Caco-2 (cell line): ENCODE measurements around the gene HEATR1. TPM values are rescaled to one million over a fixed set of nuclear protein-coding genes. Genes with fewer than 3 reads are reported as not detected.
A peak's percentile ranks its signal among the peaks of the same experiment; 100 is the strongest.

Source experiments
- BruUV-seq: library from RNA; stranded (reverse); fragments of 400-500 nt; replicated peaks from 2 replicates; lab custom pipeline; 2021; lab: Mats Ljungman, UMichigan
- CTCF ChIA-PET: fragments of 300-600 bp; sonication (Branson Sonifier 250); formaldehyde crosslinking; loops from one replicate; lab custom pipeline; 2022; ENCODE audit warnings: antibody characterized with exemption; lab: Charles Lee
- POLR2A ChIA-PET: fragments of 300-600 bp; sonication (Branson Sonifier 250); formaldehyde crosslinking; loops from one replicate; lab custom pipeline; 2022; ENCODE audit warnings: antibody characterized with exemption; lab: Charles Lee
- DNase-seq, 2 experiments: peaks; one replicate each; pipeline versions ENCODE4 v3.0.0 to v3.0.0-alpha.2; 2020 to 2022
- H3K27me3 ChIP-seq: replicated peaks from 2 replicates; pipeline ENCODE4 v1.6.0; 2011; ENCODE audit warnings: low read length; ENCODE audit not compliant: control insufficient read depth, insufficient read depth
- H3K36me3 ChIP-seq: 2 replicates; pipeline ENCODE4 v1.5.1; 2011; ENCODE audit warnings: low read length; ENCODE audit not compliant: control insufficient read depth, insufficient read depth
- H3K4me1 ChIP-seq: fragments of 250-450 bp; sonication (Bioruptor Pico); 2 replicates; pipeline ENCODE4 v1.5.1; 2020; ENCODE audit warnings: mild to moderate bottlenecking
- H3K4me3 ChIP-seq: 2 replicates; pipeline ENCODE4 v1.5.1; 2011; ENCODE audit warnings: low read depth, mild to moderate bottlenecking, control low read depth, low read length
- H3K9me3 ChIP-seq: fragments of 250-450 bp; sonication (Bioruptor Pico); 2 replicates; pipeline ENCODE4 v1.5.1; 2020; ENCODE audit warnings: mild to moderate bottlenecking, moderate library complexity
- H3K27ac Mint-ChIP-seq: one replicate; pipeline ENCODE4 v1.8.0; 2022; ENCODE audit warnings: mixed read lengths; ENCODE audit not compliant: unreplicated experiment
- H3K27me3 Mint-ChIP-seq: one replicate; pipeline ENCODE4 v1.8.0; 2022; ENCODE audit warnings: mixed read lengths; ENCODE audit not compliant: insufficient read depth, unreplicated experiment
- H3K36me3 Mint-ChIP-seq: one replicate; pipeline ENCODE4 v1.8.0; 2022; ENCODE audit warnings: mild to moderate bottlenecking, mixed read lengths; ENCODE audit not compliant: insufficient read depth, unreplicated experiment
- H3K4me1 Mint-ChIP-seq: one replicate; pipeline ENCODE4 v1.8.0; 2022; ENCODE audit warnings: low read depth, mixed read lengths; ENCODE audit not compliant: unreplicated experiment
- H3K4me3 Mint-ChIP-seq: one replicate; pipeline ENCODE4 v1.8.0; 2022; ENCODE audit warnings: mild to moderate bottlenecking, moderate library complexity, mixed read lengths; ENCODE audit not compliant: unreplicated experiment
- H3K9me3 Mint-ChIP-seq: one replicate; pipeline ENCODE4 v1.8.0; 2022; ENCODE audit warnings: mixed read lengths; ENCODE audit not compliant: unreplicated experiment
- CTCF ChIP-seq, 2 experiments: fragments of 200-600 bp in 1 of 2; IDR thresholded peaks; 1 replicate in 1 of 2; 2 replicates in 1 of 2; pipeline versions ENCODE4 v1.5.1 to v1.8.0; 2011 to 2022; ENCODE audit warnings: antibody characterized with exemption in 1 of 2, control low read depth in 1 of 2, inconsistent platforms in 1 of 2, low read depth in 1 of 2, low read length in 1 of 2, mild to moderate bottlenecking in 1 of 2, moderate library complexity in 1 of 2; ENCODE audit not compliant: insufficient read depth in 1 of 2, severe bottlenecking in 1 of 2, unreplicated experiment in 1 of 2
- intact Hi-C: fragments of 100-400 bp; cut with micrococcal nuclease; formaldehyde crosslinking; loops from one replicate; pipeline ENCODE4 v1.10.0; 2022; ENCODE audit not compliant: unreplicated experiment
- total RNA-seq: library from RNA; stranded (reverse); gene quantifications from 2 replicates; pipeline ENCODE4 v1.2.3, GENCODE V29; 2022

HEATR1 gene
- total RNA-seq, 1 experiment from 2014 or later: 56.5 TPM

GRCh38 chr1:236604905-236605806 lies 840 bp upstream of the HEATR1 start:
- Mint-ChIP-seq H3K4me1 (peaks cover 7% of the 10 kb centered on the region), H3K36me3 (peaks cover 39% of the 10 kb centered on the region), H3K27ac (peak overlapping the region; percentile 85), H3K4me3 (peak overlapping the region; percentile 79), H3K27me3 (peaks cover 3% of the 10 kb centered on the region), H3K9me3 (no peaks in the 10 kb centered on the region)
- POLR2A ChIA-PET: interaction anchor here (0.5 to 1.2 kb wide), 3 partner anchors 25 to 190 kb away, joined by 3 to 9 read pairs (median 9); partner anchors contain the start of gene MTR
- intact Hi-C loops: loop anchor here (2.0 kb wide), 1 partner anchor 502 kb away; no protein-coding TSS in a partner anchor
- CTCF ChIA-PET: interaction anchor here (0.7 to 0.8 kb wide), 2 partner anchors 149 to 190 kb away, joined by 3 to 4 read pairs; partner anchors contain the start of gene MTR
- no peaks in the 10 kb centered on the region for H3K9me3 ChIP-seq
- H3K4me3 ChIP-seq: peak overlapping the region; percentile 68
- TF ChIP-seq CTCF (IDR thresholded peaks at IDR 0.05; ENCODE audit: insufficient read depth in 1 of 2, low read depth in 1 of 2, low read length in 1 of 2, severe bottlenecking in 1 of 2, unreplicated experiment in 1 of 2): no peak
- TSS peak; percentile 61 for BruUV-seq
- DNase-seq: no peak
- no peaks in the 10 kb centered on the region for H3K36me3 ChIP-seq
- H3K4me1 ChIP-seq: no peaks in the 10 kb centered on the region
- H3K27me3 ChIP-seq: no peaks in the 10 kb centered on the region

GRCh38 chr1:236602171-236602570 lies 2.1 kb downstream of the HEATR1 start:
- Mint-ChIP-seq H3K4me3 (no peak overlapping the region), H3K27ac (no peak overlapping the region), H3K9me3 (no peaks in the 10 kb centered on the region), H3K27me3 (no peaks in the 10 kb centered on the region), H3K4me1 (peaks cover 7% of the 10 kb centered on the region), H3K36me3 (peaks cover 64% of the 10 kb centered on the region)
- no peaks in the 10 kb centered on the region for H3K9me3 ChIP-seq
- no peaks in the 10 kb centered on the region for H3K4me1 ChIP-seq
- BruUV-seq: no TSS peak
- intact Hi-C loops: no loop called here
- TF ChIP-seq CTCF (IDR thresholded peaks at IDR 0.05; ENCODE audit: insufficient read depth in 1 of 2, low read depth in 1 of 2, low read length in 1 of 2, severe bottlenecking in 1 of 2, unreplicated experiment in 1 of 2): no peak
- CTCF ChIA-PET: no interaction called here
- DNase-seq: no peak
- POLR2A ChIA-PET: no interaction called here
- H3K4me3 ChIP-seq: no peak overlapping the region
- no peaks in the 10 kb centered on the region for H3K27me3 ChIP-seq
- no peaks in the 10 kb centered on the region for H3K36me3 ChIP-seq

- no peak overlapping the region for H3K4me3 Mint-ChIP-seq
- no peaks in the 10 kb centered on the region for H3K9me3 Mint-ChIP-seq
- CTCF ChIA-PET: no interaction called here
- H3K36me3 Mint-ChIP-seq: peaks cover 55% of the 10 kb centered on the region
- Histone ChIP-seq H3K4me3 (no peak overlapping the region), H3K36me3 (no peaks in the 10 kb centered on the region), H3K9me3 (no peaks in the 10 kb centered on the region), H3K27me3 (no peaks in the 10 kb centered on the region), H3K4me1 (no peaks in the 10 kb centered on the region)
- POLR2A ChIA-PET: no interaction called here
- H3K27ac Mint-ChIP-seq: no peak overlapping the region
- no peaks in the 10 kb centered on the region for H3K4me1 Mint-ChIP-seq
- no peaks in the 10 kb centered on the region for H3K27me3 Mint-ChIP-seq
- intact Hi-C loops: no loop called here
- no peak for DNase-seq
- BruUV-seq: no TSS peak
- TF ChIP-seq CTCF (IDR thresholded peaks at IDR 0.05; ENCODE audit: insufficient read depth in 1 of 2, low read depth in 1 of 2, low read length in 1 of 2, severe bottlenecking in 1 of 2, unreplicated experiment in 1 of 2): no peak
Measured at GRCh38 chr1:236590553-236591150, 13.7 kb downstream of the HEATR1 start.
